ENCODE data around the gene PEDS1. TPM values are rescaled to one million over a fixed set of nuclear protein-coding genes. Genes with fewer than 3 reads are reported as not detected.

Gene PEDS1
- total and polyA plus RNA-seq, 11 donors = 13.7 to 37.4 (median 28.4) TPM

DNA sequence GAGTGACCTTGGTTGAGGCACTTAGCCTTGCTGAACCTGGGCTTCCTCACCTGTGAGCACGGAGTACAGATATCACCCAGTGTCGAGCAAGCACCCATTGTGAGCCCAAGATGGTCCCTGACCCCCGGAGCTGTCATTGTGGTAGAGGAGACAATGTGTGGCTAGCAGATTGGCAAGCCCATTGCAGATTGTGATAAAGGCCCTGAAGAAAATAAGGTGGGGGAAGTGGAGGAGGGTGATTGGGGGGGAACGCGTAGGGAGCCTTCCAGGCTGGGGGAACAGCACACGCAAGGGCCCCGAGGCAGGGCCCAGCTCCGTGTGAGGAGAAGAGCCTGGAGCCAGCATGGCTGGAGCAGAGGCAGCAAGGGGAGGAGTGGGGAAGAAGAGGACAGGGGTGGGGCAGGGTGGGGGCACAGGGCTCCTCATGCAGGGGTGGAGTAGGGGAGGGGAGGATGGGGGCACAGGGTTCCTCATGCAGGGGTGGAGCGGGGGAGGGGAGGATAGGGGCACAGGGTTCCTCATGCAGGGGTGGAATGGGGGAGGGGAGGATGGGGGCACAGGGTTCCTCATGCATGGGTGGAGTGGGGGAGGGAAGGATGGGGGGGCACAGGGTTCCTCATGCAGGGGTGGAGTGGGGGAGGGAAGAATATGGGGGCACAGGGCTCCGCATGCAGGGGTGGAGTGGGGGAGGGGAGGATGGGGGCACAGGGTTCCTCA is 44.1 kb upstream of the PEDS1 start:
- TF ChIP-seq POLR2A (IDR thresholded peaks at IDR 0.05) = no peak
- TF ChIP-seq, protein P1, sequence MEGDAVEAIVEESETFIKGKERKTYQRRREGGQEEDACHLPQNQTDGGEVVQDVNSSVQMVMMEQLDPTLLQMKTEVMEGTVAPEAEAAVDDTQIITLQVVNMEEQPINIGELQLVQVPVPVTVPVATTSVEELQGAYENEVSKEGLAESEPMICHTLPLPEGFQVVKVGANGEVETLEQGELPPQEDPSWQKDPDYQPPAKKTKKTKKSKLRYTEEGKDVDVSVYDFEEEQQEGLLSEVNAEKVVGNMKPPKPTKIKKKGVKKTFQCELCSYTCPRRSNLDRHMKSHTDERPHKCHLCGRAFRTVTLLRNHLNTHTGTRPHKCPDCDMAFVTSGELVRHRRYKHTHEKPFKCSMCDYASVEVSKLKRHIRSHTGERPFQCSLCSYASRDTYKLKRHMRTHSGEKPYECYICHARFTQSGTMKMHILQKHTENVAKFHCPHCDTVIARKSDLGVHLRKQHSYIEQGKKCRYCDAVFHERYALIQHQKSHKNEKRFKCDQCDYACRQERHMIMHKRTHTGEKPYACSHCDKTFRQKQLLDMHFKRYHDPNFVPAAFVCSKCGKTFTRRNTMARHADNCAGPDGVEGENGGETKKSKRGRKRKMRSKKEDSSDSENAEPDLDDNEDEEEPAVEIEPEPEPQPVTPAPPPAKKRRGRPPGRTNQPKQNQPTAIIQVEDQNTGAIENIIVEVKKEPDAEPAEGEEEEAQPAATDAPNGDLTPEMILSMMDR (IDR thresholded peaks at IDR 0.05) = no peak
- ATAC-seq = no peak
- H3K27me3 ChIP-seq = no peaks in the 10 kb centered on the region

DNA sequence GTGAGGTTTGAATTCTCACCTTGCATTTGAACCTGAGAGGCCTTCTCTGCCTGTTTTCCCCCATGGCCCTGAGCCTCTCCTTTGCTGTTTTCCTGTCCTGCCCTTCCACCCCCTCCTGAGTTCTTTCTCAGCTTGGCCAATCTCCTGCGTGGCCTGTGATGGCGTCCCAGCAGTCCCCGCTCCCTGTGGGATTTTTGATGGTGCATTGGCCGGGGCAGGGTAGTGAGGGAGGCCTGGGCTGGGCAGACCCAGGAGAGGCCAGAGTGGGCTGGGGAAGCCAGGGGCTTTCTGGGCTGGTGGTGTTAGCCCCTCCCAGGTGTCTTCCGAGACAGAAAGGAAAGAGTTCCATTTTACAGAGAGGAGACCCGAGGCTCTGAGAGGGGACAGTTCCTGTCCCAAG is 43.4 kb upstream of the PEDS1 start:
- no peaks in the 10 kb centered on the region for H3K27me3 ChIP-seq
- ATAC-seq = no peak
- H3K4me3 ChIP-seq = no peak overlapping the region
- H3K27ac ChIP-seq = peak overlapping the region in 1 of 12 donors; percentile 20
- 88 to 95% (median 93%) methylated on average over 6 of the region's 6 CpGs for WGBS, 4 donors
- intact Hi-C loops (cut with DNase I) = loop anchor here in 4 of 10 donors (10.0 kb wide), 4 partner anchors 78 to 188 kb away; no protein-coding TSS in a partner anchor
- peak in 1 of 5 donors; percentile 54 for DNase-seq
- H3K9me3 ChIP-seq = peaks cover 0 to 6% (median 0%) of the 10 kb centered on the region in 12 donors
- peaks cover 0 to 37% (median 19%) of the 10 kb centered on the region in 12 donors for H3K4me1 ChIP-seq
- TF ChIP-seq POLR2A (IDR thresholded peaks at IDR 0.05) = no peak
- TF ChIP-seq, protein P1 (IDR thresholded peaks at IDR 0.05) = no peak
- H3K36me3 ChIP-seq = peaks cover 0 to 28% (median 0%) of the 10 kb centered on the region in 9 donors

More for the DNA sequence above, 44.1 kb upstream of the PEDS1 start:
- H3K9me3 ChIP-seq = peaks cover 0 to 6% (median 0%) of the 10 kb centered on the region in 12 donors
- 82 to 86% (median 85%) methylated on average over 9 to 10 of the region's 10 CpGs for WGBS, 4 donors
- no peak for DNase-seq
- H3K4me3 ChIP-seq = no peak overlapping the region
- peak overlapping the region in 1 of 12 donors; percentile 20 for H3K27ac ChIP-seq
- peaks cover 0 to 36% (median 19%) of the 10 kb centered on the region in 12 donors for H3K4me1 ChIP-seq
- peaks cover 0 to 25% (median 0%) of the 10 kb centered on the region in 9 donors for H3K36me3 ChIP-seq
- intact Hi-C loops (cut with DNase I) = loop anchor here in 4 of 10 donors (10.0 kb wide), 4 partner anchors 77 to 187 kb away; no protein-coding TSS in a partner anchor

DNA sequence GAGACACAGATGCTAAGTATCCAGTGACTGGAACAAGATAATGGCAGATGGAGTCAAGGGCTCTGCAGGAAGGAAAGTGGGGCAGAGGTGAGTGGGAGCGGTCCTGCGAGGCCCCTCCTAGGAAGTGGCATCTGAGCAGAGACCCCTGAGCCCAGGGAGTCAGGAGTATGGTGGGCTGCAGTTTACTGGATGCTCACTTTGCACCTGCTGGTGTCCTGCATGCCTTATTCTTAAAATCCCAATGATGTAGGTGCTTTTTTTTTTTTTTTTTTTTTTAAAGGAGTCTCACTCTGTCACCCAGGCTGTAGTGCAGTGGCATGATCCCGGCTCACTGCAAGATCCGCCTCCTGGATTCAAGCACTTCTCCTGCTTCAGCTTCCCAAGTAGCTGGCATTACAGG is 42.7 kb upstream of the PEDS1 start:
- DNase-seq (peak in 1 of 5 donors; percentile 28), ATAC-seq (no peak)
- peak overlapping the region in 1 of 12 donors; percentile 99 for H3K27ac ChIP-seq
- TF ChIP-seq, protein P1 (IDR thresholded peaks at IDR 0.05) = no peak
- no peak for TF ChIP-seq POLR2A (IDR thresholded peaks at IDR 0.05)
- no peak overlapping the region for H3K4me3 ChIP-seq
- H3K27me3 ChIP-seq = no peaks in the 10 kb centered on the region
- intact Hi-C loops (cut with DNase I) = loop anchor here in 4 of 10 donors (10.0 kb wide), 4 partner anchors 79 to 189 kb away; no protein-coding TSS in a partner anchor
- H3K4me1 ChIP-seq = peaks cover 0 to 37% (median 19%) of the 10 kb centered on the region in 12 donors
- peaks cover 0 to 6% (median 0%) of the 10 kb centered on the region in 12 donors for H3K9me3 ChIP-seq
- peaks cover 0 to 28% (median 0%) of the 10 kb centered on the region in 9 donors for H3K36me3 ChIP-seq
- WGBS, 4 donors = 80 to 86% (median 83%) methylated on average over 4 of the region's 4 CpGs

DNA sequence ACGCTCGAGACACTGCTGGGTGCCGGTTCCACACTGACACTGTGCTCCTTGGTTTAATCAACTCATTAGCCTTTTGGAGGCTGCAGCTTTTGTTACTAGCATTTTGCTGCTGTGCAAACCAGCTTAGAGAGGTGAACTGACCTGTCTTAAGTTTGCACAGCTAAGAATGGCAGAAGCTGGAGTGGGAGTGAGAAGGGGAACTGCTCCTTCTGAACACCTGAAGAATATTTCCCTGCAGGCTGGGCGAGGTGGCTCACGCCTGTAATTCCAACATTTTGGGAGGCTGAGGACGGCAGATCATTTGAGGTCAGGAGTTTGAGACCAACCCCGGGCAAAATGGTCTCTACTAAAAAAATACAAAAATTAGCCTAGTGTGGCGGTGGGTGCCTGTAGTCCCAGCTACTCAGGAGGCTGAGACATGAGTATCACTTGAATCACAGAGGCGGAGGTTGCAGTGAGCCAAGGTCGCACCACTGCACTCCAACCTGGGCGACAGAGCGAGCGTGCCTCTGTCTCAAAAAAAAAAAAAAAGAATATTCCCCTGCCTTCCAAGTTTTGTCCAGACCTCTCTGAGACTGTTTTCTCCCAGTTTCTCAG is 42.1 kb upstream of the PEDS1 start:
- Histone ChIP-seq H3K4me3 (no peak overlapping the region), H3K4me1 (peaks cover 0 to 33% (median 18%) of the 10 kb centered on the region in 12 donors), H3K27ac (peak overlapping the region in 4 of 12 donors; percentile 33 to 100 (median 99)), H3K36me3 (peaks cover 0 to 28% (median 0%) of the 10 kb centered on the region in 9 donors), H3K9me3 (peaks cover 0 to 6% (median 0%) of the 10 kb centered on the region in 12 donors), H3K27me3 (no peaks in the 10 kb centered on the region)
- DNase-seq (peak in 1 of 5 donors; percentile 20), ATAC-seq (no peak)
- no peak for TF ChIP-seq POLR2A (IDR thresholded peaks at IDR 0.05)
- TF ChIP-seq, protein P1 (IDR thresholded peaks at IDR 0.05) = no peak
- intact Hi-C loops (cut with DNase I) = loop anchor here in 4 of 10 donors (10.0 kb wide), 4 partner anchors 79 to 189 kb away; no protein-coding TSS in a partner anchor
- 84 to 93% (median 91%) methylated on average over 13 of the region's 13 CpGs for WGBS, 4 donors
